Heart right ventricle (tissue), 16 donors: Measurements from ENCODE around the gene EML4. TPM values are rescaled to one million over a fixed set of nuclear protein-coding genes. Genes with fewer than 3 reads are reported as not detected.

Experiments
- ATAC-seq, 8 donors: fragments of 200-7000 bp; cut with Tn5 transposase; one replicate each; pipeline ENCODE4 v1.9.1; 2020; ENCODE audit warnings: mild to moderate bottlenecking in 8 of 8, moderate library complexity in 8 of 8, moderate number of reproducible peaks in 1 of 8
- DNase-seq, 2 donors: peaks; one replicate each; pipeline ENCODE4 v3.0.0-alpha.2; 2020
- H3K27ac ChIP-seq, 10 donors: fragments of 200-600 bp; sonication (generic) in 2 of 10; one replicate each; pipeline versions ENCODE4 v1.5.0 to v1.8.0; 2020 to 2022; ENCODE audit warnings: mild to moderate bottlenecking in 3 of 10
- H3K27me3 ChIP-seq, 7 donors: fragments of 200-600 bp; one replicate each; pipeline ENCODE4 v1.8.0; 2021 to 2022; ENCODE audit warnings: mild to moderate bottlenecking in 2 of 7
- H3K36me3 ChIP-seq, 9 donors: fragments of 200-600 bp; sonication (generic) in 1 of 9; one replicate each; pipeline versions ENCODE4 v1.5.0 to v1.8.0; 2020 to 2022; ENCODE audit warnings: mild to moderate bottlenecking in 2 of 9
- H3K4me1 ChIP-seq, 9 donors: fragments of 200-600 bp; sonication (generic) in 1 of 9; one replicate each; pipeline versions ENCODE4 v1.5.0 to v1.8.0; 2020 to 2022; ENCODE audit warnings: mild to moderate bottlenecking in 4 of 9
- H3K4me3 ChIP-seq, 10 donors: fragments of 200-600 bp; sonication (generic) in 2 of 10; one replicate each; pipeline versions ENCODE4 v1.5.0 to v1.8.0; 2020 to 2022; ENCODE audit warnings: mild to moderate bottlenecking in 7 of 10, moderate library complexity in 2 of 10
- H3K9me3 ChIP-seq, 11 donors: fragments of 200-600 bp in 10 of 11; sonication (generic) in 2 of 11; one replicate each; pipeline versions ENCODE4 v1.5.0 to v1.8.0; 2013 to 2022; ENCODE audit warnings: mild to moderate bottlenecking in 2 of 11, control low read depth in 1 of 11, moderate library complexity in 1 of 11
- CTCF ChIP-seq, 9 donors: fragments of 200-600 bp; sonication (generic) in 2 of 9; IDR thresholded peaks; one replicate each; pipeline versions ENCODE4 v1.5.0 to v1.8.0; 2021 to 2022; ENCODE audit warnings: antibody characterized with exemption in 9 of 9, mild to moderate bottlenecking in 5 of 9, moderate library complexity in 1 of 9
- WGBS, 2 donors: extraction: QIAGEN DNeasy Blood & Tissue Kit; methylation state at CpG; one replicate each; pipeline ENCODE4 v1.1.7; 2013; ENCODE audit warnings: inconsistent platforms in 1 of 2; 5-methylcytosine and 5-hydroxymethylcytosine counted together
- intact Hi-C, 10 donors: fragments of 100-400 bp; cut with DNase I; formaldehyde crosslinking; loops; one replicate each; pipeline versions ENCODE4 v1.11.1 to v1.14.2; 2022
- polyA plus RNA-seq, 2 donors: library from polyadenylated mRNA; stranded (reverse); fragments of 200-250 nt; gene quantifications; one replicate each; pipeline ENCODE4 v1.2.3, GENCODE V29; 2013
- total RNA-seq, 10 donors: library from RNA; stranded (reverse); fragmentation: NEBNext Ultra II Directional in 3 of 10; extraction: Animal tissue kit (Norgen Biotek cat#: 25700) in 3 of 10; gene quantifications; one replicate each; pipeline versions ENCODE4 v1.2.1 to v1.2.4, GENCODE V29; 2021 to 2023
- donor health status: Arrhythmogenic right ventricular cardiomyopathy.
- donor health status: ischemic (EF 13 %, LVEDD 7.1; RV severe dilation, severe dysfunction).
- donor health status: healthy with polysubstance abuse.
- donor health status: DM: no; HTN: yes; CAD: no.
- donor health status: DM: no; HTN: no; CAD: no.
- donor health status: ischemic (EF 25% LVEDD 6.9; RV normal size, moderate dysfunction).
- donor health status: ischemic (EF 25% LVEDD 5.7; RV mildly dilated, moderate dysfunction).
- donor health status: healthy.
- donor health status: DM: yes; HTN: yes; CAD: no.
- donor health status: Ischemic cardiomyopathy.
- donor health status: ischemic (EF 35%, LVEDD 5.7; RV mildly dilated, moderate dysfunction).
- donor health status: nonischemic (EF 11% LVEDD 7.7; RV severe dilation, severe dysfunction).
- donor health status: DM: yes; HTN: yes; CAD: no.
- donor health status: PGD.
- donor health status: ischemic (EF 29% LVEDD 5.4; RV normal size, mild dysfunction).
- donor health status: nonischemic (EF 23%, LVEDD 6.1; RV moderate dilation, normal function).

Gene EML4
- total and polyA plus RNA-seq, 12 donors, result 2.9 to 17.2 (median 5.8) TPM

DNA sequence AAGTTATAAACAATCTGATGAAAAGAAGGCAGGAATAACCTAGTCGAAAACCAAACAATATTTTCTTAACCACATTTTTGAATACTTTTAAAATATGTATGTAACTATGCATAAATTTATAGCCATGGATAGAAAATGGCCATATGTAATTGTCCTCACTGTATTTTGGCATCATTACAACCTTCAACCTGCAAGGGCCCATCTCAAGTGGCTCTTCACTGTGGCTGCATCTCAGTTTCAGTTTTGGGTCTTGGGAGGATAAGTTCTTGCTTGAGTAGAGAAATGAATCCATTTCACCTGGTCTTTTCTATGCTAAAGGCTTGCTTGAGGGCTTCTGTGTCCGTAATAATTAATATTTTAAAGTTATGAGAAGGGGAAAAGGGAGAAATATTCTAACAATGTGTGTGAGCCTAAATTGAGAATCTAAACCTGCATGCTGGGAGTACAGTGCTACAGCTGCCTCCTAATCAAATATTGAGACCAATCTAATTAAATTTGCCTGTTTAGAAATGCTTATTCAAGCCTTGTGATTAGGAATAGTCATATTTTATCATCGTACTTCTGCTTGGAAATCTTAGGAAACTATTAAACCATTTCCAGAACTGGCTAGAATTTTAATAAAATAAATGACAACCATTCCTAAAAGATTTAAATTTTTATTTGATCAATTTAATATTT, 92.5 kb downstream of the EML4 start:
- intact Hi-C loops, result no loop called here
- ATAC-seq, result no peak
- no peaks in the 10 kb centered on the region for H3K9me3 ChIP-seq
- 94 to 99% methylated on average over 3 of the region's 3 CpGs for WGBS, 2 donors
- no peak overlapping the region for H3K4me3 ChIP-seq
- no peak for DNase-seq
- no peaks in the 10 kb centered on the region for H3K27me3 ChIP-seq
- TF ChIP-seq CTCF (IDR thresholded peaks at IDR 0.05), result no peak
- H3K4me1 ChIP-seq, result peaks cover 0 to 6% (median 3%) of the 10 kb centered on the region in 9 donors
- peaks cover 0 to 74% (median 0%) of the 10 kb centered on the region in 9 donors for H3K36me3 ChIP-seq
- no peak overlapping the region for H3K27ac ChIP-seq

GRCh38 chr2:42266236-42266635, 97.1 kb downstream of the EML4 start:
- no peak for ATAC-seq
- Histone ChIP-seq H3K27ac (no peak overlapping the region), H3K4me1 (peaks cover 0 to 8% (median 5%) of the 10 kb centered on the region in 9 donors), H3K4me3 (no peak overlapping the region), H3K36me3 (peaks cover 0 to 58% (median 0%) of the 10 kb centered on the region in 9 donors), H3K9me3 (no peaks in the 10 kb centered on the region), H3K27me3 (no peaks in the 10 kb centered on the region)
- no peak for DNase-seq
- intact Hi-C loops, result no loop called here
- TF ChIP-seq CTCF (IDR thresholded peaks at IDR 0.05), result no peak
- 98% methylated on average over 4 of the region's 4 CpGs for WGBS, 2 donors

DNA sequence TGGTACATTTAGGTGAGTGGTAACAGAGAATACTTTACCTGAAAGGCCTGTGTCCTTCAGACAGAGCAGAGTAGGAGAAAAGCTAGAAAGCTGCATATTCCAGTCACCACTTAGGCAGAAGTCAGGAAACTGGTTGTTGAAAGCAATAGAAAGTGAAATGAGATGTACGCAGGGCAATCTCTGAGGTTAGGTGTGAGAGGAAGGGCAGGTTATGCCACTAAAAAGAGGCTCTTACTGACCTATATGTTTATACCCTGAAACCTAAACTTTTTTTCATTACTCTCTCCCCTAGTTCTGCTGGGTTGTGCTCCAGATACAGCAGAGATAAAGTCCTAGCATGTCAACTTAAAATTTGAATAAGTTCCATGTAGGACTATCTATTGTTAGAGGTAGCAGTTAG, 98.4 kb downstream of the EML4 start:
- 9 to 97% methylated on average over 1 of the region's 1 CpG for WGBS, 2 donors
- intact Hi-C loops, result no loop called here
- no peak for TF ChIP-seq CTCF (IDR thresholded peaks at IDR 0.05)
- DNase-seq (no peak), ATAC-seq (no peak)
- Histone ChIP-seq H3K4me3 (no peak overlapping the region), H3K9me3 (no peaks in the 10 kb centered on the region), H3K27ac (no peak overlapping the region), H3K36me3 (peaks cover 0 to 47% (median 0%) of the 10 kb centered on the region in 9 donors), H3K27me3 (no peaks in the 10 kb centered on the region), H3K4me1 (peaks cover 0 to 9% (median 6%) of the 10 kb centered on the region in 9 donors)

GRCh38 chr2:42268528-42269151, 99.5 kb downstream of the EML4 start:
- no peaks in the 10 kb centered on the region for H3K9me3 ChIP-seq
- intact Hi-C loops, result no loop called here
- ATAC-seq (no peak), DNase-seq (no peak)
- 95 to 98% methylated on average over 5 of the region's 5 CpGs for WGBS, 2 donors
- H3K27ac ChIP-seq, result no peak overlapping the region
- H3K4me3 ChIP-seq, result no peak overlapping the region
- H3K36me3 ChIP-seq, result peaks cover 0 to 38% (median 0%) of the 10 kb centered on the region in 9 donors
- peaks cover 0 to 9% (median 6%) of the 10 kb centered on the region in 9 donors for H3K4me1 ChIP-seq
- TF ChIP-seq CTCF (IDR thresholded peaks at IDR 0.05), result no peak
- no peaks in the 10 kb centered on the region for H3K27me3 ChIP-seq
